GM12892 (cell line): ENCODE results near the gene TXNL4B.
A peak's percentile ranks its signal among the peaks of the same experiment; 100 is the strongest.
"Not testable (repeated sequence)": the region's sequence is repeated elsewhere in the genome, so short reads cannot be mapped to it uniquely, and the experiment has no call there.

ENCODE experiments used
- DNase-seq: peaks from one replicate; pipeline ENCODE4 v3.0.0; 2011; ENCODE audit not compliant: insufficient read length
- FAIRE-seq: peaks from 2 replicates; lab custom pipeline; 2011; peaks lifted over from hg19 to GRCh38; lab: Jason Lieb, UNC
- POLR2A ChIP-seq: IDR thresholded peaks from 2 replicates; pipeline ENCODE4 v1.6.1; 2011; ENCODE audit warnings: low read depth, low read length, control low read depth
- POLR2AphosphoS5 ChIP-seq: IDR thresholded peaks from 2 replicates; pipeline ENCODE4 v1.6.1; 2011; ENCODE audit warnings: low read depth, low read length, control low read depth
- TAF1 ChIP-seq: IDR thresholded peaks from 2 replicates; pipeline ENCODE4 v1.6.1; 2011; ENCODE audit warnings: low read depth, mild to moderate bottlenecking, control low read depth, low read length, borderline replicate concordance

The TXNL4B gene

GRCh38 chr16:72092832-72093447 is 480 bp downstream of the TXNL4B start:
- no peak for FAIRE-seq
- no peak for DNase-seq
- TF ChIP-seq POLR2AphosphoS5 (no peak), TAF1 (no peak), POLR2A (no peak)

GRCh38 chr16:72091217-72091616 is 2.2 kb downstream of the TXNL4B start:
- no peak for TF ChIP-seq POLR2A
- no peak for TF ChIP-seq TAF1
- no peak for TF ChIP-seq POLR2AphosphoS5
- FAIRE-seq (no peak), DNase-seq (no peak)

- FAIRE-seq: no peak
- no peak for DNase-seq
- no peak for TF ChIP-seq TAF1
- TF ChIP-seq POLR2AphosphoS5: no peak
- no peak for TF ChIP-seq POLR2A
Measured at GRCh38 chr16:72085002-72085401, 8.4 kb downstream of the TXNL4B start.

- FAIRE-seq (no peak), DNase-seq (no peak)
- TF ChIP-seq POLR2AphosphoS5 (no peak), POLR2A (no peak), TAF1 (no peak)
Measured at GRCh38 chr16:72084445-72084844, 9.0 kb downstream of the TXNL4B start.

- TF ChIP-seq TAF1 (no peak), POLR2A (no peak), POLR2AphosphoS5 (no peak)
- no peak for DNase-seq
- no peak for FAIRE-seq
Measured at GRCh38 chr16:72083778-72084404, 9.5 kb downstream of the TXNL4B start.

GRCh38 chr16:72076991-72077706 is 16.3 kb downstream of the TXNL4B start:
- FAIRE-seq, DNase-seq: not testable (repeated sequence)

- DNase-seq, FAIRE-seq: not testable (repeated sequence)
Measured at GRCh38 chr16:72075067-72075466, 18.4 kb downstream of the TXNL4B start.

- TF ChIP-seq POLR2AphosphoS5 (no peak), POLR2A (no peak), TAF1 (no peak)
- DNase-seq (no peak), FAIRE-seq (no peak)
Measured at GRCh38 chr16:72073560-72074230, 19.7 kb downstream of the TXNL4B start.

- no peak for DNase-seq
- no peak for FAIRE-seq
Measured at GRCh38 chr16:72072514-72073342, 20.7 kb downstream of the TXNL4B start.

GRCh38 chr16:72068930-72069329 is 24.5 kb downstream of the TXNL4B start:
- DNase-seq (no peak), FAIRE-seq (no peak)

More at GRCh38 chr16:72072514-72073342, 20.7 kb downstream of the TXNL4B start:
- TF ChIP-seq TAF1 (no peak), POLR2A (no peak), POLR2AphosphoS5 (no peak)

GRCh38 chr16:72066747-72067146 is 26.7 kb downstream of the TXNL4B start:
- DNase-seq (no peak), FAIRE-seq (peak; percentile 21)
- TF ChIP-seq TAF1 (no peak), POLR2AphosphoS5 (no peak), POLR2A (no peak)

More at GRCh38 chr16:72068930-72069329, 24.5 kb downstream of the TXNL4B start:
- TF ChIP-seq TAF1 (no peak), POLR2A (no peak), POLR2AphosphoS5 (no peak)
